Measurements from ENCODE around the gene ERICH4.

Gene ERICH4

GRCh38 chr19:41414461-41414860 is 28.5 kb upstream of the ERICH4 start:
- no peak for DNase-seq (ENCODE audit: low spot score)

- DNase-seq (ENCODE audit: low spot score): no peak
Observed at GRCh38 chr19:41415154-41415571, 27.8 kb upstream of the ERICH4 start.

GRCh38 chr19:41416194-41416674 is 26.7 kb upstream of the ERICH4 start:
- DNase-seq (ENCODE audit: low spot score): no peak

GRCh38 chr19:41420101-41420880 is 22.7 kb upstream of the ERICH4 start:
- DNase-seq (ENCODE audit: low spot score): no peak

- DNase-seq (ENCODE audit: low spot score): no peak
Observed at GRCh38 chr19:41421314-41421713, 21.6 kb upstream of the ERICH4 start.

GRCh38 chr19:41421973-41422372 is 21.0 kb upstream of the ERICH4 start:
- no peak for DNase-seq (ENCODE audit: low spot score)

- no peak for DNase-seq (ENCODE audit: low spot score)
Observed at GRCh38 chr19:41422456-41422855, 20.5 kb upstream of the ERICH4 start.

GRCh38 chr19:41422955-41423354 is 20.0 kb upstream of the ERICH4 start:
- no peak for DNase-seq (ENCODE audit: low spot score)

- DNase-seq (ENCODE audit: low spot score): no peak
Observed at GRCh38 chr19:41424335-41425173, 18.4 kb upstream of the ERICH4 start.

- DNase-seq (ENCODE audit: low spot score): no peak
Observed at GRCh38 chr19:41425174-41426115, 17.5 kb upstream of the ERICH4 start.

GRCh38 chr19:41426116-41426841 is 16.7 kb upstream of the ERICH4 start:
- DNase-seq (ENCODE audit: low spot score): no peak

GRCh38 chr19:41426952-41427646 is 15.9 kb upstream of the ERICH4 start, which contains the start of gene B3GNT8:
B3GNT8 (minus strand) TSS chr19:41427374; CDS start chr19:41426778, 596 bp downstream.
- peak; percentile 90 for DNase-seq (ENCODE audit: low spot score)

- DNase-seq (ENCODE audit: low spot score): no peak
Observed at GRCh38 chr19:41427647-41428480, 15.1 kb upstream of the ERICH4 start.

GRCh38 chr19:41428481-41428859 is 14.5 kb upstream of the ERICH4 start:
- DNase-seq (ENCODE audit: low spot score): no peak

GRCh38 chr19:41430922-41431321 is 12.0 kb upstream of the ERICH4 start:
- no peak for DNase-seq (ENCODE audit: low spot score)

- DNase-seq (ENCODE audit: low spot score): no peak
Observed at GRCh38 chr19:41431426-41432386, 11.2 kb upstream of the ERICH4 start.

- no peak for DNase-seq (ENCODE audit: low spot score)
Observed at GRCh38 chr19:41433171-41433570, 9.8 kb upstream of the ERICH4 start.

GRCh38 chr19:41434450-41434849 is 8.5 kb upstream of the ERICH4 start:
- no peak for DNase-seq (ENCODE audit: low spot score)

Measured in ecto neural progenitor cell (in vitro differentiated cells).